ENCODE results near the gene CACNA1B. TPM values are rescaled to one million over a fixed set of nuclear protein-coding genes. Genes with fewer than 3 reads are reported as not detected.

CACNA1B gene
- total RNA-seq, 1 experiment from 2014 or later = 1.7 TPM

GRCh38 chr9:137893670-137894069 is 16.1 kb downstream of the CACNA1B start:
- H3K36me3 ChIP-seq (ENCODE audit: control insufficient read depth in 1 of 2, insufficient read depth in 2 of 2, low read length in 2 of 2) = no peaks in the 10 kb centered on the region
- peaks cover 12% of the 10 kb centered on the region; the same call in 1 of the 2 replicates for H3K27me3 ChIP-seq (ENCODE audit: insufficient read depth, low read length)
- ChIA-PET RAD21 (ENCODE audit: low non-redundant PET in 1 of 2, low total read pairs in 2 of 2, uncharacterized antibody in 2 of 2, unreplicated experiment in 2 of 2) (no interaction called here), POLR2A (no interaction called here), CTCF (no interaction called here)
- BruUV-seq (replicated peaks) = no TSS peak
- no peak overlapping the region for H3K4me2 ChIP-seq (ENCODE audit: low read length)
- TF ChIP-seq, protein P1, sequence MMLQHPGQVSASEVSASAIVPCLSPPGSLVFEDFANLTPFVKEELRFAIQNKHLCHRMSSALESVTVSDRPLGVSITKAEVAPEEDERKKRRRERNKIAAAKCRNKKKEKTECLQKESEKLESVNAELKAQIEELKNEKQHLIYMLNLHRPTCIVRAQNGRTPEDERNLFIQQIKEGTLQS (IDR thresholded peaks at IDR 0.05) = no peak
- TF ChIP-seq FOSL1 (IDR thresholded peaks at IDR 0.05; ENCODE audit: low read depth) = no peak
- TF ChIP-seq SRF (IDR thresholded peaks at IDR 0.05; ENCODE audit: low read depth) = no peak
- no peak for TF ChIP-seq ELF1 (IDR thresholded peaks at IDR 0.05; ENCODE audit: borderline replicate concordance, low read depth)
- no peak for TF ChIP-seq CTCF (IDR thresholded peaks at IDR 0.05 in 2 of 3, conservative IDR thresholded peaks at IDR 0.05 in 1 of 3; ENCODE audit: borderline replicate concordance in 1 of 3, insufficient read depth in 1 of 3, low read depth in 2 of 3, low read length in 2 of 3)
- no peak for TF ChIP-seq RAD21 (IDR thresholded peaks at IDR 0.05; ENCODE audit: low read depth)
- no peak for TF ChIP-seq POLR2A (IDR thresholded peaks at IDR 0.05; ENCODE audit: borderline replicate concordance, extremely low read depth, insufficient read depth, insufficient read length)
- no peak for TF ChIP-seq EZH2 (IDR thresholded peaks at IDR 0.05)
- TF ChIP-seq, protein P2, sequence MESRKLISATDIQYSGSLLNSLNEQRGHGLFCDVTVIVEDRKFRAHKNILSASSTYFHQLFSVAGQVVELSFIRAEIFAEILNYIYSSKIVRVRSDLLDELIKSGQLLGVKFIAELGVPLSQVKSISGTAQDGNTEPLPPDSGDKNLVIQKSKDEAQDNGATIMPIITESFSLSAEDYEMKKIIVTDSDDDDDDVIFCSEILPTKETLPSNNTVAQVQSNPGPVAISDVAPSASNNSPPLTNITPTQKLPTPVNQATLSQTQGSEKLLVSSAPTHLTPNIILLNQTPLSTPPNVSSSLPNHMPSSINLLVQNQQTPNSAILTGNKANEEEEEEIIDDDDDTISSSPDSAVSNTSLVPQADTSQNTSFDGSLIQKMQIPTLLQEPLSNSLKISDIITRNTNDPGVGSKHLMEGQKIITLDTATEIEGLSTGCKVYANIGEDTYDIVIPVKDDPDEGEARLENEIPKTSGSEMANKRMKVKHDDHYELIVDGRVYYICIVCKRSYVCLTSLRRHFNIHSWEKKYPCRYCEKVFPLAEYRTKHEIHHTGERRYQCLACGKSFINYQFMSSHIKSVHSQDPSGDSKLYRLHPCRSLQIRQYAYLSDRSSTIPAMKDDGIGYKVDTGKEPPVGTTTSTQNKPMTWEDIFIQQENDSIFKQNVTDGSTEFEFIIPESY (IDR thresholded peaks at IDR 0.05; ENCODE audit: extremely low read depth, insufficient replicate concordance, low read length) = no peak
- TF ChIP-seq CBX3 (IDR thresholded peaks at IDR 0.05; ENCODE audit: low read depth) = no peak
- no peaks in the 10 kb centered on the region for H3K4me1 ChIP-seq (ENCODE audit: control insufficient read depth in 1 of 2, insufficient read depth in 2 of 2, low read length in 2 of 2)
- intact Hi-C loops (cut with micrococcal nuclease) = no loop called here
- H2AFZ ChIP-seq (ENCODE audit: low read depth, low read length, poor library complexity, severe bottlenecking) = no peak overlapping the region
- H3K9ac ChIP-seq (ENCODE audit: low read length) = no peak overlapping the region
- H3K9me3 ChIP-seq (ENCODE audit: control insufficient read depth in 1 of 2, insufficient read depth in 1 of 2, low read depth in 1 of 2, low read length in 2 of 2) = no peaks in the 10 kb centered on the region
- no peaks in the 10 kb centered on the region for H4K20me1 ChIP-seq (ENCODE audit: insufficient read depth)
- H3K27ac ChIP-seq (ENCODE audit: low read depth, low read length) = no peak overlapping the region
- ATAC-seq (no peak), DNase-seq (ENCODE audit: low read depth, low spot score) (no peak)
- no peaks in the 10 kb centered on the region for H3K79me2 ChIP-seq (ENCODE audit: insufficient read depth, low read length)
- no peak overlapping the region for H3K4me3 ChIP-seq (replicated peaks in 1 of 2; ENCODE audit: low read depth in 1 of 2, low read length in 2 of 2)
- no peaks in the 10 kb centered on the region for H3K9me2 ChIP-seq (ENCODE audit: insufficient read depth)
